Stimulated activated naive CD4-positive, alpha-beta T cell (primary cell): ENCODE measurements around the gene ABR.
"Not testable (repeated sequence)": the region's sequence is repeated elsewhere in the genome, so short reads cannot be mapped to it uniquely, and the experiment has no call there.

ENCODE experiments used
- DNase-seq, 6 experiments: peaks; one replicate each; lab custom pipeline; 2025; lab: John Stamatoyannopoulos, UW

The ABR gene

GRCh38 chr17:1173432-1174262 is 6.1 kb downstream of the ABR start:
- DNase-seq, result no peak

- DNase-seq, result no peak
Measured at GRCh38 chr17:1171953-1172352, 7.8 kb downstream of the ABR start.

- no peak for DNase-seq
Measured at GRCh38 chr17:1170739-1171138, 9.0 kb downstream of the ABR start.

- DNase-seq, result no peak
Measured at GRCh38 chr17:1169929-1170312, 9.9 kb downstream of the ABR start.

- DNase-seq, result no peak
Measured at GRCh38 chr17:1169221-1169928, 10.4 kb downstream of the ABR start.

GRCh38 chr17:1168533-1169220 is 11.1 kb downstream of the ABR start:
- DNase-seq, result no peak

GRCh38 chr17:1166276-1166675 is 13.5 kb downstream of the ABR start:
- DNase-seq, result no peak

GRCh38 chr17:1165836-1166235 is 13.9 kb downstream of the ABR start:
- no peak for DNase-seq

GRCh38 chr17:1164935-1165556 is 14.7 kb downstream of the ABR start:
- DNase-seq, result no peak

- no peak for DNase-seq
Measured at GRCh38 chr17:1162116-1162855, 17.5 kb downstream of the ABR start.

- peak in 1 of 6 experiments; percentile 26 for DNase-seq
Measured at GRCh38 chr17:1160591-1161390, 19.0 kb downstream of the ABR start.

- DNase-seq, result no peak
Measured at GRCh38 chr17:1159431-1160180, 20.2 kb downstream of the ABR start.

- no peak for DNase-seq
Measured at GRCh38 chr17:1158879-1159278, 20.9 kb downstream of the ABR start.

GRCh38 chr17:1156864-1157263 is 22.9 kb downstream of the ABR start:
- no peak for DNase-seq

- DNase-seq, result no peak
Measured at GRCh38 chr17:1154704-1155103, 25.1 kb downstream of the ABR start.

- no peak for DNase-seq
Measured at GRCh38 chr17:1153795-1154546, 25.8 kb downstream of the ABR start.

- not testable (repeated sequence) for DNase-seq
Measured at GRCh38 chr17:1152582-1152981, 27.2 kb downstream of the ABR start.

- no peak for DNase-seq
Measured at GRCh38 chr17:1150863-1151600, 28.7 kb downstream of the ABR start.

- DNase-seq, result no peak
Measured at GRCh38 chr17:1149869-1150268, 29.9 kb downstream of the ABR start.
